ENCODE results near the gene MPO. TPM values are rescaled to one million over a fixed set of nuclear protein-coding genes. Genes with fewer than 3 reads are reported as not detected.

The MPO gene
- total and polyA plus RNA-seq, 2 experiments from 2014 or later: not detected

DNA sequence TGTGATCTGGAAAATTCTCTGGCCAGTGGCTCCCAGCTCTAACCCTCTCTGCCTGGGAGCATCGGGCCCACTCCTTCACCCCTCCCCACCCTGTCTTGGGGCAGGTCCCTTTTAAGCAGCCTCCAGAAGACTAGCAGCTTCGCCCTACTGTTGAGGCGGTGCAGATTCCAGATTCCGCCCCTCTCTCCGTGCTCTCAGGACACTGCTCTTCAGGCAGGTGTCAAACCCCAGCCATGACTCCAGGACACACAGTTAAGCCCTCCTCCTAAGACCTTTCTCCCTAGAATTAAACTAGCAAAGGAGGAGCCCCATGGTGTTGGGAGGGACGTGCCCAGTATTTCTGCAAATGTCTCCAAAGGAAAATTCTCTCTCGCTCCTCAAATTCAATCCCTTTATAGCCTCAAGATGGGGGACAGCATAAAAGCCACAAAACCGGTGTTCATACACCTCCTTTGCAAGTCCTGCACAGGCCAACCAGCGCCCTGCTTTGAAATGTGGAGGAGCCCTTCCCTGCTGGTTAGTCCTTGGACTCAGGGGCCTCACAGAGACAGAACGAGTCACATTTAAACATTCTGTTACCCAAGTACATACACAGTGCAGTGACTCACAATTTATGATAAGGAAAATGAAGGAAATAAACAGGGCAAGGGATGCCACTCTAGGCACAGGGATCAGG is 35.2 kb downstream of the MPO start:
- Histone ChIP-seq H3K36me3 (no peaks in the 10 kb centered on the region), H3K9me3 (ENCODE audit: low read depth) (no peaks in the 10 kb centered on the region), H3K4me3 (no peak overlapping the region), H3K27ac (no peak overlapping the region), H3K4me1 (ENCODE audit: low read depth) (no peaks in the 10 kb centered on the region), H3K27me3 (peaks cover 89% of the 10 kb centered on the region)
- no peak for TF ChIP-seq CTCF (IDR thresholded peaks at IDR 0.05; ENCODE audit: low read depth, low read length)
- DNase-seq (ENCODE audit: low read depth in 1 of 2, low spot score in 1 of 2): no peak

DNA sequence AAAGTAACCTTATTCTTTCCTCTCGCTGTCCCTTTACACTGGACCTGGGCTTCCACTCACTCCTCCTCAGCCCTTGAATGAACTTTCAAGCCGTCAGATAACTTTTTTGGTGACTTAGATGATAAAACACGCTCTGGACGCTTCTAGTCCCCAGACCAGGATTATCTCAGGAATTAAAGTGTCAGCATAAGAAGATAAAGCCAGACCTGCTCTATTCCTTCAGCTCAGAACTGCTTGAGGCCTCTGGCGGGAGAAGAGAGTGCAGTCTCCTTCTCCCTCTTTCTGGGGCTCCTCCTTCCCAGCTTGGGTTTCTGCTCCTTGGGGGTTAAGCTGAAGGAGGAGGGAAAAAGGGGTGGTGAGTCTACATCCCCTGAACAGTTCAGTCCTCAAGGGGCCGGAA is 35.8 kb downstream of the MPO start:
- Histone ChIP-seq H3K4me3 (no peak overlapping the region), H3K4me1 (ENCODE audit: low read depth) (no peaks in the 10 kb centered on the region), H3K36me3 (no peaks in the 10 kb centered on the region), H3K9me3 (ENCODE audit: low read depth) (no peaks in the 10 kb centered on the region), H3K27me3 (peaks cover 89% of the 10 kb centered on the region), H3K27ac (no peak overlapping the region)
- TF ChIP-seq CTCF (IDR thresholded peaks at IDR 0.05; ENCODE audit: low read depth, low read length): no peak
- DNase-seq (ENCODE audit: low read depth in 1 of 2, low spot score in 1 of 2): no peak

DNA sequence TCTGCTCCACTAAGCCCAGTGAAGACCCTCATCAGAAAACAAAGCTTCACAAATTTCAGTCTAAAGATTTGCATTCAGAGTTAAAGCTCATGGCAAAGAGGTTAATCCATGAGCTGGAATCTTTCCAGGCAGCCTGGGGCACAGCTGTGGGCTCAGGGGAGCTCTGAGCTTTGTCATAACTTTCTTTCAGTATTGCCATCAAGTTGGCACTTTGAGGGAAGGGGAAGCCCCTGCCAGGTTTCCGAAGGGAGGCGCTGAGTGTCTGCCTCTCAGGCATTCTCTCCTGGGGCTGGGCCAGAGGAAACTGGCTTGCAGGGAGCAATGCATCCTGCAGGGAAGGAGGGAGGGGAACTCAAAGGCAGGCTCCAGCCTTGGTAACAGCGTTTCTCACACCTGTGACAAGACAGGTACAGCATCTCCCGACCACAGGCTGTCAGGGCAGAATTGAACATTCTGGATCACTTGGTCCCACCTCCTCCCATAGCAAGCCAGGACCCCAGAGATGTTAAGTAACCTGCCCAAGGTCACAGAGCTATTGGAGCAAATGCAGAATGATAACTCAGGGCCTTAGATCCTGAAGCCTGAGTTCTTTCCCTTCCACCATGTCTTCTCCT is 38.5 kb downstream of the MPO start:
- Histone ChIP-seq H3K27ac (no peak overlapping the region), H3K4me3 (no peak overlapping the region), H3K36me3 (no peaks in the 10 kb centered on the region), H3K27me3 (peaks cover 90% of the 10 kb centered on the region), H3K9me3 (ENCODE audit: low read depth) (no peaks in the 10 kb centered on the region), H3K4me1 (ENCODE audit: low read depth) (no peaks in the 10 kb centered on the region)
- no peak for DNase-seq (ENCODE audit: low read depth in 1 of 2, low spot score in 1 of 2)
- no peak for TF ChIP-seq CTCF (IDR thresholded peaks at IDR 0.05; ENCODE audit: low read depth, low read length)

- peaks cover 90% of the 10 kb centered on the region for H3K27me3 ChIP-seq
- no peak for DNase-seq (ENCODE audit: low read depth in 1 of 2, low spot score in 1 of 2)
- TF ChIP-seq CTCF (IDR thresholded peaks at IDR 0.05; ENCODE audit: low read depth, low read length): no peak
- H3K9me3 ChIP-seq (ENCODE audit: low read depth): no peaks in the 10 kb centered on the region
- no peaks in the 10 kb centered on the region for H3K4me1 ChIP-seq (ENCODE audit: low read depth)
- H3K27ac ChIP-seq: no peak overlapping the region
- no peak overlapping the region for H3K4me3 ChIP-seq
- no peaks in the 10 kb centered on the region for H3K36me3 ChIP-seq
Observed at GRCh38 chr17:58239987-58240386, 40.7 kb downstream of the MPO start.

- H3K4me1 ChIP-seq (ENCODE audit: low read depth): no peaks in the 10 kb centered on the region
Observed at GRCh38 chr17:58238147-58238634, 42.5 kb downstream of the MPO start, which contains the start of gene LPO. TSS of gene LPO (plus strand) at chr17:58238584. CDS start at chr17:58242980, 4,396 bp downstream.

More at GRCh38 chr17:58238147-58238634, 42.5 kb downstream of the MPO start, which contains the start of gene LPO:
- no peak within 1 kb of the TSS for H3K27ac ChIP-seq
- H3K9me3 ChIP-seq (ENCODE audit: low read depth): no peaks in the 10 kb centered on the region
- peaks cover 88% of the 10 kb centered on the region for H3K27me3 ChIP-seq
- TF ChIP-seq CTCF (IDR thresholded peaks at IDR 0.05; ENCODE audit: low read depth, low read length): no peak
- no peak for DNase-seq (ENCODE audit: low read depth in 1 of 2, low spot score in 1 of 2)
- no peaks in the 10 kb centered on the region for H3K36me3 ChIP-seq
- no peak within 1 kb of the TSS for H3K4me3 ChIP-seq

All from cardiac muscle cell (in vitro differentiated cells and primary cell).